Measurements from ENCODE around the gene ZNF677. TPM values are rescaled to one million over a fixed set of nuclear protein-coding genes. Genes with fewer than 3 reads are reported as not detected.

The ZNF677 gene
- polyA plus RNA-seq, 1 donor (not counting 4 experiments of a cell fraction or from before 2014, with no cell fraction given), result 16.8 TPM

- dilution Hi-C loops (cut with MboI; ENCODE audit: extremely low pct_ligation_motif_present, low sequenced_read_pairs), result no loop called here
- no peak for FAIRE-seq
- H3K9ac ChIP-seq (ENCODE audit: control insufficient read depth, extremely low read depth, insufficient read depth, low read length), result no peak overlapping the region
Observed at GRCh38 chr19:53294786-53295441, 40.2 kb upstream of the ZNF677 start.

GRCh38 chr19:53290758-53291549, 36.3 kb upstream of the ZNF677 start:
- Histone ChIP-seq H2AFZ (ENCODE audit: control insufficient read depth, low read length) (no peak overlapping the region), H3K4me3 (ENCODE audit: control insufficient read depth in 2 of 3, extremely low read depth in 1 of 3, insufficient read depth in 2 of 3, low read depth in 1 of 3, low read length in 3 of 3) (no peak overlapping the region), H3K36me3 (ENCODE audit: control insufficient read depth in 2 of 2, extremely low read depth in 1 of 2, insufficient read depth in 2 of 2, low read length in 2 of 2) (no peaks in the 10 kb centered on the region), H3K4me2 (ENCODE audit: control insufficient read depth, extremely low read depth, insufficient read depth, low read depth, low read length) (no peak overlapping the region), H3K9me3 (ENCODE audit: control insufficient read depth, low read depth, low read length) (peaks cover 10% of the 10 kb centered on the region), H3K27ac (ENCODE audit: control insufficient read depth, insufficient read depth, low read length) (no peak overlapping the region), H3K9me1 (ENCODE audit: control insufficient read depth, extremely low read depth, insufficient read depth, low read length) (no peaks in the 10 kb centered on the region), H4K20me1 (ENCODE audit: control insufficient read depth, extremely low read depth, insufficient read depth, low read length) (no peaks in the 10 kb centered on the region), H3K27me3 (ENCODE audit: control insufficient read depth, extremely low read depth, insufficient read depth, low read length) (no peaks in the 10 kb centered on the region), H3K79me2 (ENCODE audit: control insufficient read depth, insufficient read depth, low read length) (no peaks in the 10 kb centered on the region), H3K4me1 (ENCODE audit: control insufficient read depth, extremely low read depth, insufficient read depth, low read length) (no peaks in the 10 kb centered on the region), H3K9ac (ENCODE audit: control insufficient read depth, extremely low read depth, insufficient read depth, low read length) (no peak overlapping the region)
- FAIRE-seq, result no peak
- TF ChIP-seq CTCF (optimal IDR thresholded peaks at IDR 0.05 in 1 of 3, IDR thresholded peaks at IDR 0.05 in 1 of 3, conservative IDR thresholded peaks at IDR 0.05 in 1 of 3; ENCODE audit: extremely low read depth in 1 of 3, insufficient read depth in 2 of 3, low read length in 3 of 3), result no peak
- TF ChIP-seq EZH2 (IDR thresholded peaks at IDR 0.05; ENCODE audit: low read length), result no peak
- dilution Hi-C loops (cut with MboI; ENCODE audit: extremely low pct_ligation_motif_present, low sequenced_read_pairs), result no loop called here
- DNase-seq (ENCODE audit: low read depth, low spot score), result no peak

More at GRCh38 chr19:53294786-53295441, 40.2 kb upstream of the ZNF677 start:
- H3K4me3 ChIP-seq (ENCODE audit: control insufficient read depth in 2 of 3, extremely low read depth in 1 of 3, insufficient read depth in 2 of 3, low read depth in 1 of 3, low read length in 3 of 3), result no peak overlapping the region
- H3K27ac ChIP-seq (ENCODE audit: control insufficient read depth, insufficient read depth, low read length), result no peak overlapping the region
- no peaks in the 10 kb centered on the region for H3K79me2 ChIP-seq (ENCODE audit: control insufficient read depth, insufficient read depth, low read length)
- H2AFZ ChIP-seq (ENCODE audit: control insufficient read depth, low read length), result no peak overlapping the region
- peaks cover 10% of the 10 kb centered on the region for H3K9me3 ChIP-seq (ENCODE audit: control insufficient read depth, low read depth, low read length)
- TF ChIP-seq CTCF (optimal IDR thresholded peaks at IDR 0.05 in 1 of 3, IDR thresholded peaks at IDR 0.05 in 1 of 3, conservative IDR thresholded peaks at IDR 0.05 in 1 of 3; ENCODE audit: extremely low read depth in 1 of 3, insufficient read depth in 2 of 3, low read length in 3 of 3), result no peak
- TF ChIP-seq EZH2 (IDR thresholded peaks at IDR 0.05; ENCODE audit: low read length), result no peak
- H3K4me2 ChIP-seq (ENCODE audit: control insufficient read depth, extremely low read depth, insufficient read depth, low read depth, low read length), result no peak overlapping the region
- no peak for DNase-seq (ENCODE audit: low read depth, low spot score)
- H3K4me1 ChIP-seq (ENCODE audit: control insufficient read depth, extremely low read depth, insufficient read depth, low read length), result no peaks in the 10 kb centered on the region
- no peaks in the 10 kb centered on the region for H3K36me3 ChIP-seq (ENCODE audit: control insufficient read depth in 2 of 2, extremely low read depth in 1 of 2, insufficient read depth in 2 of 2, low read length in 2 of 2)
- H3K27me3 ChIP-seq (ENCODE audit: control insufficient read depth, extremely low read depth, insufficient read depth, low read length), result no peaks in the 10 kb centered on the region
- H3K9me1 ChIP-seq (ENCODE audit: control insufficient read depth, extremely low read depth, insufficient read depth, low read length), result no peaks in the 10 kb centered on the region
- H4K20me1 ChIP-seq (ENCODE audit: control insufficient read depth, extremely low read depth, insufficient read depth, low read length), result no peaks in the 10 kb centered on the region

Measured in keratinocyte (primary cell).